Karpas-422 (cell line): Measurements from ENCODE around the gene TXNL4B. TPM values are rescaled to one million over a fixed set of nuclear protein-coding genes. Genes with fewer than 3 reads are reported as not detected.
"Not testable (repeated sequence)": the region's sequence is repeated elsewhere in the genome, so short reads cannot be mapped to it uniquely, and the experiment has no call there.

Experiments used
- DNase-seq: peaks from one replicate; pipeline ENCODE4 v3.0.0-alpha.2; 2015
- H2AFZ ChIP-seq: fragments of 200-600 bp; sonication (generic); 2 replicates; pipeline ENCODE4 v1.6.1; 2014; ENCODE audit warnings: antibody characterized with exemption, low read length, mixed read lengths
- H3K27ac ChIP-seq: fragments of 200-600 bp; sonication (generic); 2 replicates; pipeline ENCODE4 v1.5.1; 2014; ENCODE audit warnings: mild to moderate bottlenecking, low read length, moderate library complexity
- H3K27me3 ChIP-seq: fragments of 200-600 bp; sonication (generic); 2 replicates; pipeline ENCODE4 v1.6.1; 2014; ENCODE audit warnings: low read length, mixed read lengths
- H3K36me3 ChIP-seq: fragments of 200-600 bp; sonication (generic); 2 replicates; pipeline ENCODE4 v1.6.1; 2014; ENCODE audit warnings: low read length, mixed read lengths; ENCODE audit not compliant: insufficient read depth
- H3K4me1 ChIP-seq: fragments of 200-600 bp; sonication (generic); 2 replicates; pipeline ENCODE4 v1.6.1; 2014; ENCODE audit warnings: mild to moderate bottlenecking, low read length, mixed read lengths
- H3K4me2 ChIP-seq: fragments of 200-600 bp; sonication (generic); 2 replicates; pipeline ENCODE4 v1.6.1; 2014; ENCODE audit warnings: low read length, low read depth, mild to moderate bottlenecking; ENCODE audit not compliant: poor library complexity, severe bottlenecking
- H3K4me3 ChIP-seq: fragments of 200-600 bp; sonication (generic); 2 replicates; pipeline ENCODE4 v1.5.1; 2014; ENCODE audit warnings: mild to moderate bottlenecking, antibody characterized with exemption, low read length, mixed read lengths
- H3K79me2 ChIP-seq: fragments of 200-600 bp; sonication (generic); 2 replicates; pipeline ENCODE4 v1.6.1; 2014; ENCODE audit warnings: mild to moderate bottlenecking, low read length, mixed read lengths
- H3K9ac ChIP-seq: fragments of 200-600 bp; sonication (generic); 2 replicates; pipeline ENCODE4 v1.6.0; 2014; ENCODE audit warnings: low read length
- H3K9me2 ChIP-seq: fragments of 200-600 bp; sonication (generic), shearing (Covaris generic); replicated peaks from 2 replicates; pipeline ENCODE4 v1.6.0; 2014; ENCODE audit warnings: mild to moderate bottlenecking, low read length, moderate library complexity; ENCODE audit not compliant: insufficient read depth
- H3K9me3 ChIP-seq: fragments of 300-700, 200-600 bp; sonication (generic); 2 replicates; pipeline ENCODE4 v1.6.1; 2014; ENCODE audit warnings: low read length, mixed read lengths
- H4K20me1 ChIP-seq: fragments of 200-600 bp; sonication (generic); 2 replicates; pipeline ENCODE4 v1.6.1; 2014; ENCODE audit warnings: mild to moderate bottlenecking, antibody characterized with exemption, low read length, low read depth; ENCODE audit not compliant: insufficient read depth
- total RNA-seq: library from RNA; depleted of rRNA; stranded (reverse); fragments of >200 nt; shearing (Covaris generic); gene quantifications from 2 replicates; pipeline ENCODE4 v1.2.3, GENCODE V29; 2014; ENCODE audit warnings: low replicate concordance

TXNL4B gene
- total RNA-seq, 1 experiment from 2014 or later: 15.2 TPM

- no peak overlapping the region for H2AFZ ChIP-seq
- no peak overlapping the region for H3K4me2 ChIP-seq
- 0 out of 2 replicates have a peak, but pooled peaks cover 4% of the 10 kb centered on the region for H4K20me1 ChIP-seq
- no peak overlapping the region for H3K27ac ChIP-seq
- H3K4me1 ChIP-seq: peaks cover 16% of the 10 kb centered on the region
- H3K4me3 ChIP-seq: no peak overlapping the region
- no peaks in the 10 kb centered on the region for H3K27me3 ChIP-seq
- H3K9ac ChIP-seq: no peak overlapping the region
- H3K36me3 ChIP-seq: peaks cover 37% of the 10 kb centered on the region; the same call in 1 of the 2 replicates
- H3K9me2 ChIP-seq: no peaks in the 10 kb centered on the region
- H3K79me2 ChIP-seq: peaks cover 29% of the 10 kb centered on the region
- DNase-seq: no peak
- H3K9me3 ChIP-seq: no peaks in the 10 kb centered on the region
Observed at GRCh38 chr16:72098936-72099335, 5.5 kb upstream of the TXNL4B start.

GRCh38 chr16:72094266-72094610 lies 818 bp upstream of the TXNL4B start:
- Histone ChIP-seq H3K36me3 (peaks cover 24% of the 10 kb centered on the region; the same call in 1 of the 2 replicates), H4K20me1 (0 out of 2 replicates have a peak, but pooled peaks cover 4% of the 10 kb centered on the region), H3K4me2 (peak overlapping the region; percentile 83), H3K4me1 (peaks cover 34% of the 10 kb centered on the region), H3K27me3 (no peaks in the 10 kb centered on the region), H3K9me3 (no peaks in the 10 kb centered on the region), H3K9ac (peak overlapping the region; percentile 98), H3K4me3 (peak overlapping the region; percentile 100), H3K27ac (peak overlapping the region; percentile 69), H2AFZ (peak overlapping the region; percentile 96; the same call in 1 of the 2 replicates), H3K9me2 (no peaks in the 10 kb centered on the region), H3K79me2 (peaks cover 69% of the 10 kb centered on the region)
- DNase-seq: peak; percentile 65

GRCh38 chr16:72092832-72093447 lies 480 bp downstream of the TXNL4B start:
- Histone ChIP-seq H3K27ac (peak overlapping the region; percentile 12; the same call in 1 of the 2 replicates), H3K4me3 (peak overlapping the region; percentile 100), H3K79me2 (peaks cover 69% of the 10 kb centered on the region), H3K9ac (peak overlapping the region; percentile 98), H3K4me1 (peaks cover 34% of the 10 kb centered on the region), H3K9me2 (no peaks in the 10 kb centered on the region), H2AFZ (peak overlapping the region; percentile 96; the same call in 1 of the 2 replicates), H4K20me1 (0 out of 2 replicates have a peak, but pooled peaks cover 4% of the 10 kb centered on the region), H3K27me3 (no peaks in the 10 kb centered on the region), H3K4me2 (peak overlapping the region; percentile 83), H3K36me3 (peaks cover 35% of the 10 kb centered on the region; the same call in 1 of the 2 replicates), H3K9me3 (no peaks in the 10 kb centered on the region)
- peak; percentile 52 for DNase-seq

DNA sequence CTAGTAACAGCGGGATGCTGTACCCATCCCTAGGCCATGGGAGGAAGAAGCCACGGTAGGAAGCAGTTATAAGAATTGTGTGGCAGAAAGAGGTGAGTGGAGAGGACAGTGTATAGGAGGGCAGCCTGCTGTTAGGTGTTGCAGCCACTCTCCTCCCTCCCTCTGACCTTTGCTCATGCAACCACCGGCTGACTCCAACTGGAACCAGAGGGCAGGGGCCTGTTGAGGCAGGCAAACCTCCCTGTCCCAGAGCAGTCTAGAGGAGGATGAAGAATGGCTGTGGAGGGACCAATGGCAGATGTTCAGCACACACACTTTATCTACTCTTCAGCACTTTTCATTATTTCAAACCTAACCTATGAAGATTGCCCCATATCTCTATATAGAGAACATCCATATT lies 2.2 kb downstream of the TXNL4B start:
- Histone ChIP-seq H3K27ac (no peak overlapping the region), H3K79me2 (peaks cover 63% of the 10 kb centered on the region), H3K27me3 (no peaks in the 10 kb centered on the region), H2AFZ (no peak overlapping the region), H3K9me2 (no peaks in the 10 kb centered on the region), H3K4me2 (peak overlapping the region; percentile 83), H3K4me1 (peaks cover 34% of the 10 kb centered on the region), H3K4me3 (no peak overlapping the region), H3K36me3 (peaks cover 40% of the 10 kb centered on the region), H3K9ac (no peak overlapping the region), H3K9me3 (no peaks in the 10 kb centered on the region), H4K20me1 (0 out of 2 replicates have a peak, but pooled peaks cover 4% of the 10 kb centered on the region)
- no peak for DNase-seq

DNA sequence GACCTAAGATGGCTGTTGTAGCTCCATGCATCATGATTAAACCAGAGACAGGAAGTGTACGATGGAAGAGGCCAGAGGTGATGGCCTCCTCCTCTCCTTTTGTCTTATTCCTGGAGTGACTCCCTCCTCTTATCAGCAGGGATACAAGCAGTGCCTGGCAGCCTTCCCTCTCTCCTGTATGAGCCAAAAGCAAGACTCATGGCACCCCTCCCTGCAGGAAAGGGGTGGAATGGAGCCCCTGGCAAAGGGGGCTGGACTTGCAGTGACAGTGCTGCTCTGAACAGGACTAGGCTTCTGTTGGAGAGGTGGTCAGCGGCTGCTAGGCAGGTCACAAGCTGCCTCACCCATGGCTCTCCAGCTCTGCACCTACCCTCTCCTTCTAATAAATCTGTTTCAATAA lies 8.4 kb downstream of the TXNL4B start:
- Histone ChIP-seq H3K4me3 (no peak overlapping the region), H3K27ac (no peak overlapping the region), H2AFZ (no peak overlapping the region), H3K9me3 (peaks cover 11% of the 10 kb centered on the region), H3K4me1 (no peaks in the 10 kb centered on the region), H3K36me3 (peaks cover 50% of the 10 kb centered on the region), H3K79me2 (peaks cover 4% of the 10 kb centered on the region), H3K27me3 (no peaks in the 10 kb centered on the region), H4K20me1 (no peaks in the 10 kb centered on the region), H3K9ac (no peak overlapping the region), H3K9me2 (no peaks in the 10 kb centered on the region), H3K4me2 (no peak overlapping the region)
- DNase-seq: no peak

- peaks cover 11% of the 10 kb centered on the region for H3K9me3 ChIP-seq
- H3K9me2 ChIP-seq: no peaks in the 10 kb centered on the region
- no peak overlapping the region for H3K4me2 ChIP-seq
- no peaks in the 10 kb centered on the region for H3K27me3 ChIP-seq
- DNase-seq: no peak
- no peak overlapping the region for H3K9ac ChIP-seq
- no peaks in the 10 kb centered on the region for H4K20me1 ChIP-seq
- peaks cover 44% of the 10 kb centered on the region for H3K36me3 ChIP-seq
- no peak overlapping the region for H2AFZ ChIP-seq
- H3K4me3 ChIP-seq: no peak overlapping the region
- no peaks in the 10 kb centered on the region; the same call in 1 of the 2 replicates for H3K79me2 ChIP-seq
- H3K27ac ChIP-seq: no peak overlapping the region
- H3K4me1 ChIP-seq: no peaks in the 10 kb centered on the region
Observed at GRCh38 chr16:72084445-72084844, 9.0 kb downstream of the TXNL4B start.

GRCh38 chr16:72083778-72084404 lies 9.5 kb downstream of the TXNL4B start:
- H3K79me2 ChIP-seq: no peaks in the 10 kb centered on the region
- no peaks in the 10 kb centered on the region for H4K20me1 ChIP-seq
- peaks cover 11% of the 10 kb centered on the region for H3K9me3 ChIP-seq
- H2AFZ ChIP-seq: no peak overlapping the region
- H3K4me2 ChIP-seq: no peak overlapping the region
- H3K4me1 ChIP-seq: no peaks in the 10 kb centered on the region
- H3K4me3 ChIP-seq: no peak overlapping the region
- no peak overlapping the region for H3K9ac ChIP-seq
- no peaks in the 10 kb centered on the region for H3K9me2 ChIP-seq
- H3K27ac ChIP-seq: no peak overlapping the region
- H3K36me3 ChIP-seq: peaks cover 39% of the 10 kb centered on the region
- H3K27me3 ChIP-seq: no peaks in the 10 kb centered on the region
- no peak for DNase-seq

- not testable (repeated sequence) for H4K20me1 ChIP-seq, H3K9me2 ChIP-seq, H3K4me3 ChIP-seq, H2AFZ ChIP-seq, H3K9me3 ChIP-seq, DNase-seq, H3K27ac ChIP-seq, H3K4me1 ChIP-seq, H3K27me3 ChIP-seq, H3K4me2 ChIP-seq, H3K9ac ChIP-seq, H3K79me2 ChIP-seq, H3K36me3 ChIP-seq
Observed at GRCh38 chr16:72076991-72077706, 16.3 kb downstream of the TXNL4B start.
